K562 (cell line): ENCODE measurements around the gene KPNA3. TPM values are rescaled to one million over a fixed set of nuclear protein-coding genes. Genes with fewer than 3 reads are reported as not detected.
"Not testable (repeated sequence)": the region's sequence is repeated elsewhere in the genome, so short reads cannot be mapped to it uniquely, and the experiment has no call there.

ENCODE experiments used
- ATAC-seq: fragments of 200-7000 bp; cut with Tn5 transposase; 3 replicates; pipeline ENCODE4 v1.9.1; 2020; ENCODE audit warnings: moderate library complexity
- BruUV-seq: library from RNA; stranded (reverse); fragments of 400-500 nt; replicated peaks from 2 replicates; lab custom pipeline; 2021; lab: Mats Ljungman, UMichigan
- CTCF ChIA-PET: fragments of 300-600 bp; formaldehyde crosslinking; extraction: SDS; loops from one replicate; lab custom pipeline; 2021; ENCODE audit warnings: low intra/inter-chr PET ratio; lab: Yijun Ruan, JAX
- POLR2A ChIA-PET: fragments of 300-600, 350-650 bp; sonication (Branson Sonifier 250); formaldehyde crosslinking; extraction: SDS; loops from one replicate; lab custom pipeline; 2021; ENCODE audit warnings: antibody characterized with exemption, inconsistent platforms; lab: Yijun Ruan, JAX
- DNase-seq, 4 experiments: peaks; one replicate each; pipeline versions ENCODE4 v3.0.0 to v3.0.0-alpha.2; 2011 to 2018; ENCODE audit warnings: low spot score in 3 of 4, mixed read lengths in 3 of 4; ENCODE audit errors: extremely low read depth in 1 of 4
- FAIRE-seq: peaks from 2 replicates; lab custom pipeline; 2011; peaks lifted over from hg19 to GRCh38; lab: Jason Lieb, UNC
- H2AFZ ChIP-seq: 2 replicates; pipeline ENCODE4 v1.6.0; 2011; ENCODE audit warnings: low read depth, low read length, control low read depth, inconsistent platforms
- H3K27ac ChIP-seq: fragments of 200-600 bp; 3 replicates; pipeline ENCODE4 v1.8.0; 2011; ENCODE audit warnings: low read depth, mild to moderate bottlenecking, control low read depth, inconsistent platforms, low read length, moderate library complexity, mixed read lengths; ENCODE audit errors: extremely low read depth
- H3K27me3 ChIP-seq, 2 experiments: fragments of 300-600 bp in 1 of 2; 2 replicates in 1 of 2; 3 replicates in 1 of 2; pipeline versions ENCODE4 v1.6.0 to v1.8.0; 2011; ENCODE audit warnings: inconsistent platforms in 2 of 2, low read length in 2 of 2, mild to moderate bottlenecking in 1 of 2, mixed read lengths in 1 of 2, moderate library complexity in 1 of 2; ENCODE audit not compliant: control insufficient read depth in 2 of 2, insufficient read depth in 2 of 2
- H3K36me3 ChIP-seq: fragments of 300-600 bp; 3 replicates; pipeline ENCODE4 v1.8.0; 2011; ENCODE audit warnings: mild to moderate bottlenecking, low read length, inconsistent platforms; ENCODE audit not compliant: control insufficient read depth, insufficient read depth
- H3K4me1 ChIP-seq, 2 experiments: fragments of 200-600 bp in 1 of 2; replicated peaks in 1 of 2; 2 replicates in 1 of 2; 3 replicates in 1 of 2; pipeline versions ENCODE4 v1.5.1 to v1.8.0; 2011; ENCODE audit warnings: inconsistent platforms in 2 of 2, low read length in 2 of 2, mild to moderate bottlenecking in 1 of 2, mixed read lengths in 1 of 2, moderate library complexity in 1 of 2; ENCODE audit not compliant: control insufficient read depth in 2 of 2, insufficient read depth in 2 of 2
- H3K4me2 ChIP-seq: 2 replicates; pipeline ENCODE4 v1.6.1; 2011; ENCODE audit warnings: low read length, control low read depth, inconsistent platforms, mixed read lengths; ENCODE audit not compliant: insufficient read depth
- H3K4me3 ChIP-seq: fragments of 200-600 bp; sonication (generic), shearing (Covaris generic); 2 replicates; pipeline ENCODE4 v1.5.1; 2016; ENCODE audit warnings: control low read depth, inconsistent platforms
- H3K79me2 ChIP-seq: fragments of 200-600 bp; 3 replicates; pipeline ENCODE4 v1.8.0; 2011; ENCODE audit warnings: low read length, inconsistent platforms; ENCODE audit not compliant: control insufficient read depth, insufficient read depth
- H3K9ac ChIP-seq, 2 experiments: 2 replicates each; pipeline versions ENCODE4 v1.6.0 to v1.6.1; 2011; ENCODE audit warnings: low read depth in 2 of 2, low read length in 2 of 2, control low read depth in 1 of 2, inconsistent platforms in 1 of 2, mild to moderate bottlenecking in 1 of 2, mixed read lengths in 1 of 2; ENCODE audit not compliant: insufficient read depth in 1 of 2
- H3K9me1 ChIP-seq: one replicate; pipeline ENCODE4 v1.6.0; 2011; ENCODE audit warnings: inconsistent platforms, mild to moderate bottlenecking, low read length, moderate library complexity; ENCODE audit not compliant: control insufficient read depth, insufficient read depth
- H3K9me3 ChIP-seq: replicated peaks from 2 replicates; pipeline ENCODE4 v1.5.1; 2011; ENCODE audit warnings: low read depth, low read length, inconsistent platforms; ENCODE audit not compliant: control insufficient read depth, insufficient read depth
- H4K20me1 ChIP-seq: replicated peaks from 2 replicates; pipeline ENCODE4 v1.6.1; 2011; ENCODE audit warnings: low read length, inconsistent platforms, mixed read lengths; ENCODE audit not compliant: control insufficient read depth, insufficient read depth
- C11orf30 ChIP-seq: fragments of 450-650 bp; IDR thresholded peaks from 2 replicates; pipeline ENCODE4 v1.6.1; 2016; ENCODE audit warnings: low read depth, mild to moderate bottlenecking
- ETV1 ChIP-seq: fragments of 450-650 bp; conservative IDR thresholded peaks from 2 replicates; pipeline ENCODE4 v1.6.1; 2016; ENCODE audit warnings: missing genetic modification characterization, control low read depth, low read depth, missing compliant biosample characterization
- ZC3H8 ChIP-seq: fragments of 450-650 bp; IDR thresholded peaks from 2 replicates; pipeline ENCODE4 v1.6.1; 2017
- ZNF316 ChIP-seq: fragments of 450-650 bp; IDR thresholded peaks from 2 replicates; pipeline ENCODE4 v1.6.1; 2016
- ZNF445 ChIP-seq: fragments of 250-450 bp; sonication (Bioruptor Pico); IDR thresholded peaks from 2 replicates; pipeline ENCODE4 v1.4.0; 2020; ENCODE audit warnings: low read depth, mild to moderate bottlenecking, moderate library complexity
- WGBS: fragments of 100-300 bp; shearing (Covaris generic); methylation state at CpG from one replicate; pipeline ENCODE4 v1.1.6; 2016; ENCODE audit warnings: low coverage, mixed read lengths; ENCODE audit not compliant: insufficient coverage; ENCODE audit errors: missing lambda C conversion rate; 5-methylcytosine and 5-hydroxymethylcytosine counted together
- in situ Hi-C: fragments of 300-500 bp; cut with MboI; formaldehyde crosslinking; loops from 4 replicates; pipeline ENCODE4 v1.15.0; 2018; ENCODE audit warnings: inconsistent platforms, mixed read lengths
- intact Hi-C: fragments of 100-400 bp; cut with micrococcal nuclease; formaldehyde crosslinking; loops from 2 replicates; pipeline ENCODE4 v1.14.2; 2022
- polyA plus RNA-seq, 8 experiments: library from polyadenylated mRNA; depleted of rRNA in 4 of 8; stranded (reverse) in 5 of 8; unstranded in 3 of 8; fragments of >200 nt; fragmentation: Nextera tagmentation in 2 of 8; fragmentation: Illumina TruSeq in 1 of 8; extraction: Ambion mirVana in 2 of 8; extraction: Trizol in 1 of 8; gene quantifications; 2 replicates each; pipeline versions ENCODE4 v1.2.1 to v1.2.3, GENCODE V29; 2011 to 2014; ENCODE audit warnings: inconsistent platforms in 1 of 8, missing spikeins in 1 of 8
- total RNA-seq, 7 experiments: library from RNA; depleted of rRNA in 6 of 7; stranded (reverse); fragments of >200 nt in 6 of 7; fragmentation: Illumina TruSeq in 2 of 7; extraction: Trizol in 2 of 7; gene quantifications; 2 replicates each; pipeline versions ENCODE4 v1.2.1 to v1.2.3, GENCODE V29; 2011 to 2021; ENCODE audit warnings: low replicate concordance in 1 of 7
- TF ChIP-seq, protein P1 (sequence below): fragments of 250-450 bp; sonication (Bioruptor Pico); IDR thresholded peaks from 2 replicates; pipeline ENCODE4 v1.4.0; 2020

Gene KPNA3
- total and polyA plus RNA-seq, 9 of the 15 experiments (the other 6 are each of a cell fraction or from before 2014, with no cell fraction given) = 8.5 to 23.4 (median 15.7) TPM

DNA sequence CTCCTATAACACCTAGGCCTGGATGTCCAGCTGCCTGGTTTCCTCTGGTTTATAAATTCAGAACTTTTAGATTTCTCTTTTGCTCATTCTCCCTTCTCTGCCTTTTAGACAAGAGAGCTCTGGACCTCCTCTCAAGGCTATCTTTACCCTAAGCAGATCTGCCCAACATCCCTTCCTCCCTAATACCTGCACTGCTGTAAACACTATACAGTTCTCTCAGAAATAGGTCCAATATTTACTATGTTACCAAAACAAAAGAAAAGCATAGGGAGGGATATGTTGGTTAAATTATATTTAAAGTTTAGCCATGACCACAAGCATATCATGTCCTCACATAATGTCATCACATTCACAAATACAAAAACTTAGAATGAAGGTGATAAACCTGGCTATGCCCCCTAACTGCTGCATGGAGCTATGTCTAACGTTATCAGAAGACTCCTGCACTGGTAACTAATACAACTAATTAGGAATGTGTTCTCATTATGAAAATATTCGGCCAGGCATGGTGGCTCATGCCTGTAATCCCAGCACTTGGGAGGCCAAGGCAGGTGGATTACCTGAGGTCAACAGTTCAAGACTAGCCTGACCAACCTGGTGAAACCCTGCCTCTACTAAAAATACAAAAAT, 18.0 kb downstream of the KPNA3 start (continued):
- TF ChIP-seq, protein P1, sequence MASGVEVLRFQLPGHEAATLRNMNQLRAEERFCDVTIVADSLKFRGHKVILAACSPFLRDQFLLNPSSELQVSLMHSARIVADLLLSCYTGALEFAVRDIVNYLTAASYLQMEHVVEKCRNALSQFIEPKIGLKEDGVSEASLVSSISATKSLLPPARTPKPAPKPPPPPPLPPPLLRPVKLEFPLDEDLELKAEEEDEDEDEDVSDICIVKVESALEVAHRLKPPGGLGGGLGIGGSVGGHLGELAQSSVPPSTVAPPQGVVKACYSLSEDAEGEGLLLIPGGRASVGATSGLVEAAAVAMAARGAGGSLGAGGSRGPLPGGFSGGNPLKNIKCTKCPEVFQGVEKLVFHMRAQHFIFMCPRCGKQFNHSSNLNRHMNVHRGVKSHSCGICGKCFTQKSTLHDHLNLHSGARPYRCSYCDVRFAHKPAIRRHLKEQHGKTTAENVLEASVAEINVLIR (CRISPR knock-in tag) = no peak
- TF ChIP-seq ETV1 (tag) (no peak), ZC3H8 (no peak)

DNA sequence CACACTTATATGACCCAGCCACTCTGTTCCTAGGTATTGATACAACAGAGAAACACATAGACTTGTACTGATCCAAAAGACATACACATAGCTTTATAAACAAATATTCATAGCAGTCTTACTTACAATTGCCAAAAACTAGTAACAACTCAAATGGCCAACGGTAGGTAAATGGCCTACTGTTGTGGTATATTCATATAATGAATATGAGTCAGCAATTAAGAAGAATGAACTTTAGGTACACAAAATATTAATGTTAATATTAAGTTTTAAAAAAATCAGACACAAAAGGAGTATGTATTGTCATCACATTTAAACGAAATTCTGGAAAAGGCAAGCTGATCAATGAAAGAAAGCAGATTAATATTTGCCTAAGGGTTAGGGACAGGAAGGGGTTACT, 19.7 kb downstream of the KPNA3 start:
- Histone ChIP-seq H2AFZ (no peak overlapping the region), H4K20me1 (no peaks in the 10 kb centered on the region), H3K9me1 (no peaks in the 10 kb centered on the region), H3K4me2 (no peak overlapping the region), H3K9ac (no peak overlapping the region), H3K4me1 (no peaks in the 10 kb centered on the region; a peak in 1 of 5 replicates), H3K79me2 (peaks cover 64% of the 10 kb centered on the region), H3K9me3 (no peaks in the 10 kb centered on the region), H3K36me3 (no peaks in the 10 kb centered on the region), H3K27ac (no peak overlapping the region), H3K27me3 (no peaks in the 10 kb centered on the region), H3K4me3 (no peak overlapping the region)
- no peak for DNase-seq
- ChIA-PET POLR2A (interaction anchor here (1.2 kb wide), 1 partner anchor 20 kb away, joined by 5 read pairs; the partner anchor contains the start of gene KPNA3), CTCF (no interaction called here)
- no peak for FAIRE-seq
- no TSS peak for BruUV-seq
- 54% methylated on average over 2 of the region's 2 CpGs for WGBS
- intact Hi-C loops = no loop called here
- TF ChIP-seq ZNF316 = peak; percentile 58
- TF ChIP-seq C11orf30 = peak; percentile 20; the same call in 1 of the 2 replicates
- TF ChIP-seq ZNF445 = no peak
- in situ Hi-C loops = no loop called here
- no peak for ATAC-seq

DNA sequence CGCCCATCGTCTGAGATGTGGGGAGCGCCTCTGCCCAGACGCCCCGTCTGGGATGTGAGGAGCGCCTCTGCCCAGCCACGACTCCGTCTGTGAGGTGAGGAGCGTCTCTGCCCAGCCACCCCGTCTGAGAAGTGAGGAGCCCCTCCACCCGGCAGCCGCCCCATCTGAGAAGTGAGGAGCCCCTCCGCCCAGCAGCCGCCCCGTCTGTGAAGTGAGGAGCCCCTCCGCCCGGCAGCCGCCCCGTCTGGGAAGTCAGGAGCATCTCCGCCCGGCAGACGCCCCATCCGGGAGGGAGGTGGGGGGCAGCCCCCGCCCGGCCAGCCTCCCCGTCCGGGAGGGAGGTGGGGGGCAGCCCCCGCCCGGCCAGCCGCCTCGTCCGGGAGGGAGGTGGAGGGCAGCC, 30.7 kb downstream of the KPNA3 start:
- H4K20me1 ChIP-seq, POLR2A ChIA-PET, CTCF ChIA-PET, H2AFZ ChIP-seq, H3K27ac ChIP-seq, H3K9ac ChIP-seq, H3K4me1 ChIP-seq, H3K9me3 ChIP-seq, H3K27me3 ChIP-seq, H3K36me3 ChIP-seq, H3K9me1 ChIP-seq, DNase-seq, intact Hi-C loops, H3K4me2 ChIP-seq, in situ Hi-C loops, H3K4me3 ChIP-seq, BruUV-seq, FAIRE-seq, ATAC-seq: not testable (repeated sequence)
- H3K79me2 ChIP-seq = peaks cover 51% of the 10 kb centered on the region
- WGBS = 92% methylated on average over 5 of the region's 32 CpGs
